AG04449 (cell line): Measurements from ENCODE around the gene CYTH1.

Experiments used
- CTCF ChIA-PET: fragments of 350-600 bp; formaldehyde crosslinking; extraction: SDS; loops from one replicate; lab custom pipeline; 2021; ENCODE audit warnings: antibody characterized with exemption; lab: Yijun Ruan, JAX
- POLR2A ChIA-PET: fragments of 400-600, 350-600 bp; formaldehyde crosslinking; extraction: SDS; loops from one replicate; lab custom pipeline; 2020; ENCODE audit warnings: antibody characterized with exemption, inconsistent platforms; lab: Yijun Ruan, JAX
- DNase-seq: peaks from one replicate; pipeline ENCODE4 v3.0.0-alpha.2; 2010; ENCODE audit warnings: low read depth, low spot score
- H3K4me3 ChIP-seq: 2 replicates; pipeline ENCODE4 v1.5.1; 2011; ENCODE audit warnings: low read depth, mild to moderate bottlenecking, control low read depth, low read length
- CTCF ChIP-seq: IDR thresholded peaks from one replicate; pipeline ENCODE4 v1.5.1; 2011; ENCODE audit warnings: mild to moderate bottlenecking, moderate library complexity, low read length, control low read depth, inconsistent platforms; ENCODE audit not compliant: insufficient read depth; ENCODE audit errors: missing control alignments

Gene CYTH1

GRCh38 chr17:78712043-78712442 lies 70.0 kb downstream of the CYTH1 start:
- ChIA-PET CTCF (interaction anchor here (1.1 to 12.6 kb wide), 5 partner anchors 10 to 215 kb away, joined by 3 to 378 read pairs (median 68); no protein-coding TSS in a partner anchor), POLR2A (interaction anchor here (0.7 kb wide), 1 partner anchor 25 kb away, joined by 3 read pairs; no protein-coding TSS in a partner anchor)
- no peak overlapping the region for H3K4me3 ChIP-seq
- no peak for DNase-seq
- no peak for TF ChIP-seq CTCF

- DNase-seq = no peak
- no peak for TF ChIP-seq CTCF
- no peak overlapping the region for H3K4me3 ChIP-seq
- POLR2A ChIA-PET = no interaction called here
- CTCF ChIA-PET = interaction anchor here (0.8 to 12.6 kb wide), 14 partner anchors 12 to 287 kb away, joined by 3 to 378 read pairs (median 4); no protein-coding TSS in a partner anchor
These were observed 71.5 kb downstream of the CYTH1 start for GRCh38 chr17:78710607-78711006.

- CTCF ChIA-PET = interaction anchor here (0.6 to 12.6 kb wide), 24 partner anchors 7 to 288 kb away, joined by 3 to 378 read pairs (median 4); no protein-coding TSS in a partner anchor
- no peak for DNase-seq
- H3K4me3 ChIP-seq = no peak overlapping the region
- POLR2A ChIA-PET = no interaction called here
- no peak for TF ChIP-seq CTCF
These were observed 72.3 kb downstream of the CYTH1 start for GRCh38 chr17:78709751-78710181.

GRCh38 chr17:78709119-78709681 lies 72.9 kb downstream of the CYTH1 start:
- DNase-seq = no peak
- H3K4me3 ChIP-seq = no peak overlapping the region
- ChIA-PET POLR2A (no interaction called here), CTCF (interaction anchor here (0.6 to 12.6 kb wide), 52 partner anchors 8 to 459 kb away, joined by 3 to 378 read pairs (median 5); no protein-coding TSS in a partner anchor)
- TF ChIP-seq CTCF = no peak

GRCh38 chr17:78708510-78708973 lies 73.5 kb downstream of the CYTH1 start:
- H3K4me3 ChIP-seq = no peak overlapping the region
- DNase-seq = peak; percentile 57
- ChIA-PET CTCF (interaction anchor here (0.7 to 12.6 kb wide), 53 partner anchors 9 to 458 kb away, joined by 3 to 378 read pairs (median 5); no protein-coding TSS in a partner anchor), POLR2A (interaction anchor here (0.7 kb wide), 1 partner anchor 116 kb away, joined by 3 read pairs; no protein-coding TSS in a partner anchor)
- peak; percentile 95 for TF ChIP-seq CTCF

GRCh38 chr17:78707923-78708322 lies 74.2 kb downstream of the CYTH1 start:
- POLR2A ChIA-PET = interaction anchor here (0.7 to 1.5 kb wide), 2 partner anchors 115 to 211 kb away, joined by 3 read pairs; no protein-coding TSS in a partner anchor
- DNase-seq = no peak
- CTCF ChIA-PET = interaction anchor here (0.7 to 12.6 kb wide), 49 partner anchors 9 to 458 kb away, joined by 3 to 378 read pairs (median 6); no protein-coding TSS in a partner anchor
- H3K4me3 ChIP-seq = no peak overlapping the region
- TF ChIP-seq CTCF = no peak
